AG04449 (cell line): ENCODE data around the gene PDGFA.

Source experiments
- CTCF ChIA-PET: fragments of 350-600 bp; formaldehyde crosslinking; extraction: SDS; loops from one replicate; lab custom pipeline; 2021; ENCODE audit warnings: antibody characterized with exemption; lab: Yijun Ruan, JAX
- POLR2A ChIA-PET: fragments of 400-600, 350-600 bp; formaldehyde crosslinking; extraction: SDS; loops from one replicate; lab custom pipeline; 2020; ENCODE audit warnings: antibody characterized with exemption, inconsistent platforms; lab: Yijun Ruan, JAX
- DNase-seq: peaks from one replicate; pipeline ENCODE4 v3.0.0-alpha.2; 2010; ENCODE audit warnings: low read depth, low spot score
- H3K4me3 ChIP-seq: 2 replicates; pipeline ENCODE4 v1.5.1; 2011; ENCODE audit warnings: low read depth, mild to moderate bottlenecking, control low read depth, low read length
- TF ChIP-seq, protein P1 (sequence below): IDR thresholded peaks from one replicate; pipeline ENCODE4 v1.5.1; 2011; ENCODE audit warnings: mild to moderate bottlenecking, moderate library complexity, low read length, control low read depth, inconsistent platforms; ENCODE audit not compliant: insufficient read depth; ENCODE audit errors: missing control alignments

The PDGFA gene

DNA sequence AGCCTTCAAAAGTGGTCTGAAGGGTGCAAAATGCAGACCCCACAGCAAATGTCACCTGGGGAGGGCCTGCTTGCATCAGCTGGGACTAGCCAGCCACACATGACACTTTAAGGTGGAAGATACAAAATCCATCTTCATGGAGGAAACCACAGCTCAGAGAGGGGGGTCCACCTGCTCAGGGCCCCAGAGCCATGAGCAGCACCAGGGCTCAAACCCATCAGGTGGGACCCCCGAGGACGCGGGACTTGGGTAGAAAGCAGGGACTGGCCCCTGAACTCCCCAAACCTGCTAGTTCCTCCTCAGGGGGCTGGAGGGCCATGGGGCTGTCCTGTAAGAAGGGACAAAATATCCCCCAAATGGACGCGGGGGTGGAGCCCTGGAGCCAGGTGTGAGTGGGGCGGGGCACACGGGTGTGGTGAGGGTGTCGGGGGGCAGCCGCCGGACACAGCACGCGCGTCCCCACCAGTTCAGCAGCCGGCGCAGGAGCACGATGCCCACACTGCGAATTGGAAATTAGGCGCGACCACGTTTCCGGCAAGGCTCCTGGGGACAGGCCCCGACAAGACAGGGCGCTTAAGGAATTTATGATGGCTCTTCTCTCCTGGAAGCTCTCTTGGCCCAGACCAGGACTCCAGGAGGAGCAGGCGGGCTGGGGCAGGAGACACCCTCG lies 8.0 kb downstream of the PDGFA start:
- TF ChIP-seq, protein P1, sequence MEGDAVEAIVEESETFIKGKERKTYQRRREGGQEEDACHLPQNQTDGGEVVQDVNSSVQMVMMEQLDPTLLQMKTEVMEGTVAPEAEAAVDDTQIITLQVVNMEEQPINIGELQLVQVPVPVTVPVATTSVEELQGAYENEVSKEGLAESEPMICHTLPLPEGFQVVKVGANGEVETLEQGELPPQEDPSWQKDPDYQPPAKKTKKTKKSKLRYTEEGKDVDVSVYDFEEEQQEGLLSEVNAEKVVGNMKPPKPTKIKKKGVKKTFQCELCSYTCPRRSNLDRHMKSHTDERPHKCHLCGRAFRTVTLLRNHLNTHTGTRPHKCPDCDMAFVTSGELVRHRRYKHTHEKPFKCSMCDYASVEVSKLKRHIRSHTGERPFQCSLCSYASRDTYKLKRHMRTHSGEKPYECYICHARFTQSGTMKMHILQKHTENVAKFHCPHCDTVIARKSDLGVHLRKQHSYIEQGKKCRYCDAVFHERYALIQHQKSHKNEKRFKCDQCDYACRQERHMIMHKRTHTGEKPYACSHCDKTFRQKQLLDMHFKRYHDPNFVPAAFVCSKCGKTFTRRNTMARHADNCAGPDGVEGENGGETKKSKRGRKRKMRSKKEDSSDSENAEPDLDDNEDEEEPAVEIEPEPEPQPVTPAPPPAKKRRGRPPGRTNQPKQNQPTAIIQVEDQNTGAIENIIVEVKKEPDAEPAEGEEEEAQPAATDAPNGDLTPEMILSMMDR: no peak
- no peak for DNase-seq
- ChIA-PET POLR2A (no interaction called here), CTCF (interaction anchor here (1.9 kb wide), 1 partner anchor 10 kb away, joined by 5 read pairs; no protein-coding TSS in a partner anchor)
- H3K4me3 ChIP-seq: no peak overlapping the region

DNA sequence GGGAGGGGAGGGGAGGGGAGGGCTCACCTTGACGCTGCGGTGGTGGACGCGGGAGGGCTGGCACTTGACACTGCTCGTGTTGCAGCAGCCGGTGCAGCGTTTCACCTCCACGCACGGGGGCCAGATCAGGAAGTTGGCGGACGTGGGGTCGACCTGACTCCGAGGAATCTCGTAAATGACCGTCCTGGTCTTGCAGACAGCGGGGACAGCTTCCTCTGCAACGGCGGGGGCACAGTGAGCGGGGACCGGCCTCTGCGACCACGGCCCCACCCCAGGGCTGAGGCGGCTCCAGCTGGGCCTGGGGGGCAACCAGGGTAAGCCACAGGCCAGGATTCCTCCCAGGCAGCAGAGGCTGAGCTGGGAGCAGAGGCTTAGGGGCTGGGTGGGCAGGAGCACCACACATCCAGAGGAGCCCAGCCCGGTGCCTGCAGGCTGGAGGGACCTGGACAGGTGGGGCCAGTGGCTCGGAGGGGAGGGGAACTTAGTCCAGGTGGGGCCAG lies 8.8 kb downstream of the PDGFA start:
- no peak for DNase-seq
- ChIA-PET CTCF (interaction anchor here (1.9 kb wide), 1 partner anchor 9 kb away, joined by 5 read pairs; no protein-coding TSS in a partner anchor), POLR2A (no interaction called here)
- H3K4me3 ChIP-seq: no peak overlapping the region
- TF ChIP-seq, protein P1: no peak

DNA sequence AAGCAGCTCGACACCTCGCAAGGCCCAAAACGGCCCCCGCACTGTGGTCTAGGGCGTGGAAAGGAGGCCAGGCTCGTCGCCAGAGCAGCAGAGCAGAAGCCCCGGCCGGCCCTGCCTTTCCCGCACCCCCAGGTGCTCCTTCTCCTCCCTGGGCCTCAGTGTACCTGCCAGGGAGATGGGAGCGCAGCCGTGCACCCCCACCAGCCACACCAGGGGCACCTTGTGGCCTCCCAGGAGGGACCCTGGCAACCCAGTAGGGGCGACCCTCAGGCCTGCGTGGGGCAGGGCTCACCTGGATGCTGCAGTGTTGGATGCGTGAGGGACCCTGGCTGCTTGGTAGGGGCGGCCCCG lies 9.5 kb downstream of the PDGFA start:
- DNase-seq: no peak
- no peak overlapping the region for H3K4me3 ChIP-seq
- POLR2A ChIA-PET: no interaction called here
- TF ChIP-seq, protein P1: no peak
- CTCF ChIA-PET: no interaction called here

DNA sequence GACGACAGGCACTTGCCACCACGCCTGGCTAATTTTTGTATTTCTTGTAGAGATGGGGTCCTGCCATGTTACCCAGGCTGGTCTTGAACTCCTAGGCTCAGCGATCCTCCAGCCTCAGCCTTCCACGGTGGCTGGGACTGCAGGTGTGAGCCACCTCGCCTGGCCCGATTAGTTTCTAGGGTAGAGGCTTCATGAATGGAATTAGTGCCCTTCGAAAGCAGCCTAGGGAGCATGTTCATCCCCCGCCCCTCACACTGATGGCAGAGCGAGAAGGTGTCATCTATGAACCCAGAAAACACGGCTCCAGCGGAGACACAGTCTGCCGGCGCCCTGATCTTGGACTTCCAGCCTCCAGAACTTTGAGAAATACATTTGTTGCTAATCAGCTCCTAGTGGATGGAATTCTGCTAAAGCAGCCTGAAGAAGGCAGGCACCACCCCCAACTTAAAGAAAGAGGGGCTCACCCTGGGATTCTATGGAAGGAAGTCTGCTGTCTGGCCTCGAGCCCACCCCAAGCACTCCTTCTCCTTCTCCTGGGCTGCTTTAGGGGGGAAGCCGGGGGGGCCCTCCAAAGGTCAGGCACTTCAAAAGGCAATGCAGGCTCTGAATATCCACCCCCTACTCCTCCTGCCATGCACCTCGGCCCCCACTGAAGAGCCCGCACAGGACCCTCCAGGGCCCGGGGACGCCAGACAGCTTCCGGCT lies 10.1 kb downstream of the PDGFA start:
- DNase-seq: no peak
- H3K4me3 ChIP-seq: no peak overlapping the region
- TF ChIP-seq, protein P1: no peak
- ChIA-PET CTCF (no interaction called here), POLR2A (no interaction called here)

- CTCF ChIA-PET: no interaction called here
- POLR2A ChIA-PET: interaction anchor here (0.7 kb wide), 1 partner anchor 23 kb away, joined by 3 read pairs; no protein-coding TSS in a partner anchor
- H3K4me3 ChIP-seq: no peak overlapping the region
- no peak for DNase-seq
- TF ChIP-seq, protein P1: no peak
These were observed 11.0 kb downstream of the PDGFA start for GRCh38 chr7:508461-509170.

DNA sequence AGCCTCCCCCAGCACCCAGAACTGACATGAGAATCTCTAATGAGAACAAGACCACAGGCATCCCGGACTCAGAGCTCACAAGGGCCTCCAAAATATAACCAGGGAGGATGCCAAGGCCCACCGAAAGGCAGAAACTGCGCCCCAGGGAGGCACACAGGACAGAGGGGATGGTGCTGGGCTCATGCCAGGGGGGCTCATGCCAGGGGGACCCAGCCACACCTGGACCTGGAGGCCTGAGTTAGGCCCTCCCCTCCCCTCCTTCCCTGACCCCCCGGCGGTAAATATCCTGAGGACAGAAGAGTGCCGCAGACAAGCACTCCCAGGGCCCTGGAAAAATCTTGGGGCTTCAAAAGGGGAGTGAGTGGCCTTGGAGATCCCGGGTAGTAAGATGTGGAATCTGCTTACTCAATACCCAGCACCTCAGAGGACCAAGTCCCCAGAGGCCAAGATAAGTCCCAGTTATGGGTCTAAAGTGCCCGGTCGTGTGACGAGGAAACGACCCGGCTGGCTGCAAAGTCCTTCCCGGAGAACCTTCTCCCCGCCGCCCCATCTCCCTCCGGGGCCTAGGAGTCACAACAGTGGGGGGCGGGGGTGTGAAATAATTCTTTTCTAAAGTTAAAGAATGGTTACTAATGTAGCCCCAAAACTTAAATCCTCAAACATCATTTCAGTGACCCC lies 11.9 kb downstream of the PDGFA start:
- POLR2A ChIA-PET: interaction anchor here (0.7 kb wide), 1 partner anchor 23 kb away, joined by 3 read pairs; no protein-coding TSS in a partner anchor
- H3K4me3 ChIP-seq: no peak overlapping the region
- CTCF ChIA-PET: no interaction called here
- no peak for DNase-seq
- TF ChIP-seq, protein P1: no peak
